GM18517 (cell line): ENCODE results near the gene GBX2.

Source experiments
- ATAC-seq: cut with Tn5 transposase; IDR thresholded peaks from one replicate; pipeline ENCODE4 v1.9.1; 2021; ENCODE audit warnings: mild to moderate bottlenecking, moderate library complexity; ENCODE audit not compliant: unreplicated experiment

Gene GBX2

DNA sequence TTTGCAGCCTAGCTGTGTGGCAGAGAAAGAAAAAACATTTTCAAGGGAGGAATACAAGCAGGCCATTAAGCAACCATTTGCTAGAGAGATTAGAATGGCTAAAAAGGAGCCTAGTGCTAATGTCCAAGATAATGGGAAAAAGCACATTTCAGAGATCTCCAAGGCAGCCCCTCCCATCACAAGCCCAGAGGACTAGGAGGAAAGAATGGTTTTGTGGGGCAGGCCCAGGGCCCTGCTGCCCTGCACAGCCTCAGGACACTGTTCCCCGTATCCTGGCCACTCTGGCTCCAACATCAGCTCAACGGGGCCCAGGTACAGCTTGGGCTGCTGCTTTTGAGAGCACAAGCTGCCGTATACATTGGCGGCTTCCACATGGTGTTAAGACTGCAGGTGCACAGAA lies 16.5 kb upstream of the GBX2 start:
- ATAC-seq = no peak

DNA sequence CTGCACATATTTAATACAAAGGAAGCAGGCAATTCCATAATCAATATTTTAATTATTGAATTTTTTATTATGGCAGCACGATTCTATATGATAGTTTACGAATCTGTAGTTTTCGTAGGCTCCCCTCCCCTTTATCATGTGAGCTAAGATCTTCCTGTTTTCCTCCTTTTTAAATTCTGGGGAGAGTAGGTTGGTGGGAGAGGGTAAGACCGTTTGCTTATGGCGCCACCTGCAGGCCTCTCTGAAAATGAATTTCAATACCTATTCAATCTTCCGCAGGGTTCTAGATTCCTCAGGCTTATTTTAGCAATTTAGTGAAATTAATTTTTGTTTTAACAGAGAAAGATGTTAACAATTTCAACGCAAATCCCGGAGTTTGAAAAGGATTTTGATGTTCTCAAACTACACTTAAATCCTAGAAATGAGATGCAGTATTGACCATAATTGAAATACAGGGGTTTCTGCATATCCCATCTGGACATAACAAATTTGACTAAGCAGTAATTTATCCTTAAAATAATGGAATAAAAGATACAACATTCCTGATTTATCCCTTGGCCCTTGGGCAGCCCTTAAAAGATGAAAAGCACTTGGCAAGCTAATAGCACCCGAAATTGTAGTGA lies 12.8 kb upstream of the GBX2 start:
- no peak for ATAC-seq

DNA sequence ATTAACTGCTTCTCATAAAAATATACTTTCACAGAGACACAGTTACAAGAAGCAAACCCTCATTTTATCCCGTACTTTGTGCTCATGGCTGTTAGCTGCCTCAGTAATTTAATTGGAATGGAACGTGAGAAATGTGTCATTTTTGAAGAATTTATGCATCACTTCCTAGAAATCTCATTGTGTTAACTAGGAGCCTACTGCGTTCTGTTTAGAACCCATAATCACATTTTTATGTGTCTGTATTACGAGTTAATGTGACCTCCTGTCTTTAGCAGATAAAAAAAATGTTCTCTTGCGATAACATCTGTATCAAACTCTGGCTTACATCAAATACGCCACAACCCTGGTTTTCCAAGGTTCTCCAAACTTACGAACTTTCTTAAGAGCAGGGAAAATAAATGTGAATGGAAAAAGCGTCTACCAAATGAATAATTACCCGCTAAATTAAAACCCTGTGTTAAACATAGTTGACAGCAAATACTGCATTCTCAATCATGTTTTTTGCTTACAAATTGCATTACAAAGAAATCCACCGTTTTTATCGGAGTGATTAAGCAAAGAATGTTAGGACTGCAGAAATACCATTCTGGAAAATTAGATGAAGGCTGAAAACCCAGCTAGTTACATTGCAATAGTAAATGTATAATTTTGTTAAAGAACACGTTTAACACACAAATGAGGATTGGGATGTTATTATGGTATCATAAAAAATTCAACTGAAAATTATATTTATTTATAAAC lies 12.1 kb upstream of the GBX2 start:
- no peak for ATAC-seq

DNA sequence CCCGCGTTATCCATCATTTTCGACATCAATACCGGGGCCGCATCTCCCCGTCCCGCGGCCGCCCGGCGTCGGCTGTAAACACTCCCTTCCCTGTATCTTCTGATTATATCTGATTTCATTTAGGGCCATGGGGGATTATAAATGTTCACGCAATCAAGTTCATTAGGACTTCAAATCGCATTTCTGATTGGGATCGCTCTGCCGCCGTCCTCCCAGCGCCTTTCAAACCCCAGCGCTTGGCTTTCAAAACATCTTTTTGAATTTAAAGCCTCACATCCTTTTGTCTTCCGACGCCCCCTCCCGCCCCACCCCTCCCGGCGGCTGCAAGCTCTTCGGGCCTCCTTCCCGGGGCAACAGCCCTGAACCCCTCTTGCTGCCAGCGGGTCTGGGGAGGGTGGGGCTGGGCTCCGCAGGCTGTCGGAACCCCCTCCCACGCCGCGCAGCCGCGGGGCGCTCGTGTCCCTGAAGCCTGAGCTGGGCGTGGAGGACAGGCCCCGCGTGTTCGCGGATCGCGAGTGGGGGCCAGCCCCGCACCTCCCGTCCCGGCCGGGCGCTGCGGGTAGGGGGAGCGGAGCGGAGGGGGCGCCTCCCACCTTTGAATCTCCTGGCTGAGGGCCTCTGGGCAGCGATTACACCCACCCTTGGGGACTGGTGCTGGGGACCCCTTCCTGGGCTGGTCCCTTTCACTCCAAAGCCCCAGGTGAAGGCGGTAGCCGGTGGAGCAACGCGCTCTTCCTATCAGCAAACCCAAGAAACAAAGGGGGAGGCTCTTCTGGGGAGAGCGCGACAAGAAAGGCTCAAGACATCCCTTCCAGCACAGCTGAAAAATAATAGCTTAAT lies 11.3 kb upstream of the GBX2 start:
- ATAC-seq = no peak

DNA sequence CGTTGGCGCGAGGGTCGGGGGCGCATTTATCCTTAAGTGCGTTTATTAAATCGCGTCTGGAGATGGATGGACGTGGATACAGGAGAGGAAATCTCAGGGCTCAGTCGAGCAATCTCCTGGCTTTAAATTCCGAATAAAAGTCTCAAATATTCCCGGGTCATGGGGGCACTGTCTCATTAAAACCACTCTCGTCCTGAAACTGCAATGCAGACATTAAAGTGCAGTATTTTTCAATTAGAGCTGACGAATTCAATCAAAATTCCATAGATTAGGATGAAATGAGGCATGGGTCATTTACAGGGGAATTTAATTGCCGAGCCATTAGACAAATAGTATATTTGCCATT lies 10.7 kb upstream of the GBX2 start:
- no peak for ATAC-seq

DNA sequence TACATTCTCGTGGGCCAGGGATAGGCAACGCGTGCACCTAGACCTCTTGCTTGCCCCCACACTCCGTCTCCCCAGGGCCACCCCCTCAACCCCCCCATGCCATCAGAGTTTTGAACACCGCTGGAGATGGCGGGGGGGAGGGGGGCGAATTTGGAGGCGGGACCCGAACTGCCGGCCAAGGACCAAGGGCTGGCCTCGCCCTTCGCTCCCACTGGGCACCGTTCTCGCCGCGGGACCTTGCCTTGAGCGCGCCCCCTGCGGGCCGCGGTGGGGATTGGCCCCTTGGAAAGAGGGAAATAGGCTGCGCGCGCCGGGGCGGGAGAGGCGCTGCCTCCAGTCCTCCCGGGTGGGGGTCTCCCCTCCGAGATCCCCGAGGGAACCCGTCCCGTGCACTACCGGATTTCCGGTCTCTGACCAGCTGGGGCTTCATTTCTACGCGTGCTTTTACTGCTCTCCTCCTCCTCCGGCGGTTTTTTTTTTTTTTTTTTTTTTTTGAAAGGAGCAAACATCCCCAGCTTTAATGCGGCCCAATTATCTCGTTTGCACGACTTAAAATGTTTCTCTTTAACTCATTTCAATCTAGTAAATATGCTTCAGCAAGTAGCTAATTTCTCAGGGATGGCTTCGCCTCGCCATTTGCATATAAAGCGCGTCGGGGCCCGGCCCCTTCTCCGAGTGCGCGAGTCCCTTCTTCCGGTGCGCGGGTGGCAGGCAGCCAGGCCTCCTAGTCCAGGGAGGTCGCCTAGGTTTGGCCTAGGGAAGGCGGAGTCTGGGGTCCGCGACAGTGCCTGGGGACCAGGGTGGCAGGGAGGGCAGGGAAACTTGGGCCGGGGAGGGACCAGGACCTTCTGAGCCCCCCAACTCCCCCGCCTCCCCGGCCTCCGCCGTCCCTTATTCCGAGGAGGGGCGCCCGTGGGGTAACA lies 10.0 kb upstream of the GBX2 start:
- no peak for ATAC-seq

DNA sequence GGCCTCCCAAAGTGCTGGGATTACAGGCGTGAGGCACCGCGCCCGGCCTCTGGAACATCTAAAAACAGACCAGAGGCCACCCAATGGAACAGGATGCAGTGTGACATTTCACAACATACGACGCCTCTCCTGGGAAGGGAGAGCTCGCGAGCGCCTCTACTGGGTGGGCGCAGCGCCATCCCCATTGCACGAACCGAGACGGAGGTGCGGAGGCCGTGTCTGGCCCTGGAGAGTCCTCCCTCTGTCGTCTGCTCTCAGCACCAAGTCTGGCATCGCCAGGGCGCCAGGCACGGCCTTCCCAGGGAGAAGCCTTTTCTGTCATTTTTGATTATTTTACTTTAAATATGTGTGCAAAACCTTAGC lies 9.4 kb upstream of the GBX2 start:
- no peak for ATAC-seq

DNA sequence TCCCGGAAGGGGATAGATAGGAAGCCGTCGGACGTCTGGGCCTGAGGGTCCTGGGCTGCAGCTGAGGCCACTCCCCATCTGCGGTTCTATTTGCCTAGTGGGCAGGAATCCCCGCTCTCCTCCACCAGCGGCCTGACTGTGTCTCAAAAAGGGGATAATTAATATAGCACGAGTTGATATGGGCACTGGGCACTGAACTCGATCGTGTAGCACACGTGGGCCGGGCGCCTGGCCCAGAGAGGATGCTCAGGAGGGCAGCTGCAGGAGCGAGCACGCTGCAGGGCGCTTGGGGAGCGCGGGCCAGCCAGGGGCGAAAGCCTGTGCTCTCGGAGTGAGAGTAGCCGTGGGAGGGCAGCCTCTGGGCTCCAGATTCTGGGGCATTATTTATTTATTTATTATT lies 8.8 kb upstream of the GBX2 start:
- no peak for ATAC-seq

DNA sequence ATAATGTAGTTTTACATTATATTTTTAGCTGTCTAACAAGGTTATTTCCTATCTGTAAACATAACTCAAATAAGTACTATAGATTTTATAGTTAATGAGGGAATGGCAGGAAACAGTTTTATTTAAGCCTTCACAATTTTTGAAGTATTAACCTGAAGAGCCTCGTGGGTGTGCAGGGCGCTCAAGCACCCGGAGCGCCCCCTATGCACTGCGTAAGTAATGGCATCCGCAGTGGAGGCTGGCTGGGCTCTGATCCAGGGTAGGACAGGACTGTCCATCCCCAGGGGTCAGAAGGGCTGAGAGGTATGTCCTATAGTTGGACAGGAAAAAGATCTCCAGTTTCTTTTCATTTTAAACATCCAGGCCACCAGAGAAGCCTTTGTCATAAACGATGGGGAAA lies 8.2 kb upstream of the GBX2 start:
- ATAC-seq = no peak

DNA sequence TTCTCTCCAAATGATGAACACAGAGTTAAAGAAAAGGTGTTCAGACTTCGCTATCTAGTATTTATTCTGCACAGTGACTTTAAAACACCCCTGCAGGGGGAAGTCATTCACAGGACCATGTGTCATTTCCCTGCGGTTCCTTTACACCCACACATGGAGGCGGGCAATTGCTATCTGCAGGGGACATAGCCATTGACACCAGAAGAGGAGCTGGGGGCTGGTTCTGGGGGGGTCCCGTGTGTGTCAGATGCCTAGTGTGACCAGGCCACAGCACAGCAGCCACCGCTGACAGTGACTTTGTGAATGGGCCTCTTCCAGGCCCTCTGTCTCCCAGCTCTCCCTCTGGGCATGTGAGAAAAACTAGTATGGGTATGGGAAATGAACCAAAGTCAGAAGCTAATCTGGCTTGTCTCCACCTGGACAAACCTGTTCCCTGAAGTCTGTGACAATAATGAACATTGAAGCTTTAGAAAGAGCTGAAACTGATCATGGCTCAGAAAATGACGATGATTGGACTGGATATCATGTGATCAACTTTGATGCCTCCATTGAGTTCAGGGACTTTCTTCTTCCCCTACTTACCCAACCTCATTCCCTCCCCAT lies 7.5 kb upstream of the GBX2 start:
- ATAC-seq = no peak

DNA sequence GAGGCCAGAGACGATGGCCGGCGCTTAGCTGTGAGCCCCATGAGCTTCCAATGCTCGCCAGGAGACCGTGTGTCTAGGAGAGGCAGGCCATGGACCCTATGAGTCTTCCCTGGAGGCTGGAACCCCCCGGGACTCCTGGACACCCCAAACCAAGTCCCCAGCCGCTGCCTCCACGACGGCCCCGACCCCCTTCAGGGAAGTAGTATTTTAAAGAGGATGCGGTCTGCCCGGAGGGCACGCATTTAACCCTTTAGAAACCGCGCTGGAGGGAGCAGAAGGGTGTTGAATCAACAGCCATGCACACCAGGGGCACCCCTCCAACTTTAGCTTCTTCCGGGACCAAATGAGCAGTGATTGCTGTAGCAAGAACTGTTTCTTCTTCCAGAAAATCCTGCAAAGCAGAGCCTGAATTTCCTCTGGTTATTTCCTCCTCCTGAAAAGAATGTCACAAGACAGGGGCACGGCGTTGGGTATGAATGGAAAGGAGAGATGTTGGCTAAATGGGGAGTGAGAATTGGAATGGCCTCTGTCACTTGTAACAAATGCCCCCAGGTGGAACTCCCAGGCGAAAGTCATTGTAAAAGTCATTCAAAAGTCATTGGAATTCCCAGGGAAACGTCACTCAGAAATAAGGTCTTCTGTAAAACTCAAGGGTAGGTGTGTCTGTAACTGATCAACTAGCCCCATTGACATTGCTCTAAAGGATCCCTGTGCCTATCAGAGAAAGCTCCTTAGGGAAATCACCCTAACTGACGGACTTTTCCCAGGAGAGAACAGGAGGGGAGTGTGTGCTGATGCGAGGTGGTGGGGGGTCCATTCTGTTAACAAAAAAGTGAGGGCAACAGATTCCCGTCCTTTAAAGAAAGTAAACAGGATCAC lies 5.8 kb upstream of the GBX2 start:
- no peak for ATAC-seq

DNA sequence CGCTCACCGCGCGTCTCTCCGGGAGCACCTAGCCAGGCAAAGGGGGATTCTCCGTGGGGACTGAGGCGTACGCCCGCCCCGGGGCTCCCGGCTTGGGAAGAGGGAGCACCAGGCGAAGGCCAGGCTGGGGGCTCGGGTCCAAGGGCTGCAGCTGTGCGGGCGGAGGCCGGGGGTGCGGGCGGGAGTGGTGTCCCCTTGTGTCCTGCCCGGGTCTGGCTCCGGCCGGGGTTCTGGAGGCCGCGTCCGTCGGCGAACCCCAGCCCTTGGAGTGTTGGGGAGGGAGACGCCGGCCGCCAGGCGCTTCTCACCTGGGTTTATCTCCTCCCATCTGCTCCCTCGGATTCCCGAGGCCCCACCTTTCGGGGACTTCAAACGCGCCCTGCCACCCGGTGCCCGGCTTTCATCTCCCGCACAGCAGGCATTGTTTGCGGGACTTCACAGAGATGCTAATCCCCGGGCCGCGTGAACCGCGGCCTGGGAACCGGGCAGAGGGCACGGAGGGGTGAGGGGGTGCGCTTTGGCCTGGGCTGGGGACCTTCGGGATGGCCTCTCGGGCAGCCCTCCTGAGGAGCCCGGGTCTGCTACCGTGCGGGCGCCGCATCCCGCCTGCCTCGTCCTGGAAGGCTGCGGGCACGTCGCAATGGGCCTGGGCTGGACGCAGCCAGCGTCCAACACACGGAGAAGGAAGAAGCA lies 5.0 kb upstream of the GBX2 start:
- ATAC-seq = no peak

DNA sequence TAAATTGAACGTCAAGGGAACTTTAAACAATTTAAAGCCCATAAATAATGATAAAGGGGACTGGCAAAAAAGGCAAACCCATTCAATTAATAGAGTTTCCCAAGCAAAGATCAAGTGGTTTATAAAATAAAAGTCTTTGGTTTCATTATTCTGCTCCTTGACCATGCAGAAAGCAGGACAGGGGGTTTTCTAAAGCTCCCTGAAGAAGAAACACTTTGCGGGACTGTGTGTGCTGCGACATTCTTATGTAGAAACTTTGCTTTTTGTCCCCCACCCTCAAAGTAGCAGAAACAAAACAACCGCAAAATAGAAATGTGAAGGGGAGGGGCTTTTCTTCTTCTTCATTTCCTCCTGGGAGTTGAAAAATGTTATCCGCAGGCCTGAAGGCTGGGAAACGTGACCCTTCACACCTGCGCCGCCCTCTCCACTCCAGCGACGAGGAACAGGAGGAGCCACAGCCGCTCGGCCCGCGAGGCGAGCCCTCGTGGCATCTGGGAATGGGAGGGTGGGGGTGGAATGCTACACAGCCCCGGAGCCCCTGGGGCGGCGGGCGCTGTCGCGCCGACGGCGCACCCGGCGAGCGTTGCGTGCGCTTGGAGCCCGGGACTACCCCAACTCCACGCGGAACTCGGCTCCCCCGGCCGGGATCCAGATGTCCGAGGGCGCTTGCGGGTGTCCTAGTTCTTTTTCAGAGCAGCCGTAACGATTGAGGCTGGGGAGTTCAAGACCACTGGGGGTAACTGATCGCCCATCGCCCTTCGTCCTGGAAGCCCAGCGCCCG lies 4.3 kb upstream of the GBX2 start:
- ATAC-seq = no peak

DNA sequence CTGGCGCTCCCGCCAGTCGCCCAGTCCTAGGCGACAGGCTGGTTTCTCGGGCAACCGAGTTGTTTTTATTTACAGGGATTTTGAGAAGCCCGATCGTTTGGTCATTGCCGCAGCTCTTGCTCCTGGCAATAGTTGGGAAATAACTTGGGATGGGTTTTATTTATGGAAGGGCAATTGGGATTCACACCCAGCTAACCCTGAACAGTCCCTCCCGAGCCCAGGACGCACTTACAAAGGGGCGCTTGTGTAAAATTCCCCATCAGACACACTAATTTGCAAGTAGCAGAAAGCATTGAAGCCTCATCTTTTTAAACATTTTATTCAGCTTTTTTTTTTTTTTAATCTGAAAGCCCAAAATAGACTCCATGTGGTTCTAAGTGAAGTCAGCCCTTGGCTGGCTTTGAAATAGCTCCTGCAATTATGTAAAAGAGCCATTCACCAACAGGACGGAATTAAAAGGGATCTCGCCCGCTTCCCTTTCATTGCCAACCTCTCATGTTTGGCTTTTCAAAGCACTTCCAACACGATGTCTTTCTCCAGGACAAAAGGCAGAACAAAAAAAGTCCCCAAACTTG lies 3.6 kb upstream of the GBX2 start:
- ATAC-seq = no peak

DNA sequence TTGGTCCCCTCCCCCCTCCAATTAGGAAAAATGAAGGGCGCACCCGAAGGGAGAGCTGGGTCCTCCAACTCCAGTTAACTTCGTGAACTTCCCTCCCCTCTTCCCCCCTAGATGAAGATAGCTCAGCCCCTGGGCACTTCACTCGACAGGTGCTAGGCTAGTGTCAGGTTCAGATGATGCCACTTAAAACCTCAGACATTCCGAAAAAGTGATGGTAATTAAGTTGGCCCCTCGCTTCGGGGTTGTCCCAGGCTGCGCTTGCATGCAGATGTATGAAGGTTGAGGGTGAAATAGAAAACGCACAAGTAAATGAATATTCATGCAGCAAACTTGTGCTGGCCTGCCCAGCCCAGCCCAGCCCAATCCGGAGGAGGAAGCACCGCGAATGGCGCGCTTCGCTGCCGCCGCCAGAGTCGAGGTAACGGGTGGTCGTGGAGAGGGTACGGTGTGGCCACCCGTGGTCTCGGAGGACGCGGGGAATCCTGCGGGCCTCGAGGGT lies 3.0 kb upstream of the GBX2 start:
- no peak for ATAC-seq

DNA sequence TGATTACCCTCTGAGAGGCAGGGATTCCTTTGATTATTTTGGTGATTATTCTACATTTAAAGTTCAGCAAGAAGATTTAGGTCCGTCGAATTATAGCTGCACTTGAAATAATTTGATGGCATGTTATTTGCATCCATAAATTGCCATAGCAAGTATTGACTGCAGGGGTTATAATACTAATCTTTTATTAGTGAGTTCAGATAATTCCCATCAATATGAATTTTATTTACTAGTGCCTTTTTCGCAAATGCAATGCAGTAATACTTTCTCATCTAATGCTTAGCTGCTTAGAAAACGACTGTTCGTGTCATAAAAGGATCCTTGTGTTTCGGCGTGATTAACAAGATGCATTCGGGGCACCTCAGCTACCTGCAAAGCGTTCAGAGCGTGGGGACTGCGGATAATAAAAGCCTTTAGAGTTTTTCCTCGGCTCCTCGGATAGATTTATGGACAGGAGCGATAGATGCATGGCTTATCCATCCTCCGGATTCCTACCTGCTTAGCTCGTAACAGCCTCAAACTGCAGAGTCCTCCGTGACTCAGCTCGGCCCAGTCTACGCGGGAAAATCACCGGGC lies 2.5 kb upstream of the GBX2 start:
- ATAC-seq = no peak

DNA sequence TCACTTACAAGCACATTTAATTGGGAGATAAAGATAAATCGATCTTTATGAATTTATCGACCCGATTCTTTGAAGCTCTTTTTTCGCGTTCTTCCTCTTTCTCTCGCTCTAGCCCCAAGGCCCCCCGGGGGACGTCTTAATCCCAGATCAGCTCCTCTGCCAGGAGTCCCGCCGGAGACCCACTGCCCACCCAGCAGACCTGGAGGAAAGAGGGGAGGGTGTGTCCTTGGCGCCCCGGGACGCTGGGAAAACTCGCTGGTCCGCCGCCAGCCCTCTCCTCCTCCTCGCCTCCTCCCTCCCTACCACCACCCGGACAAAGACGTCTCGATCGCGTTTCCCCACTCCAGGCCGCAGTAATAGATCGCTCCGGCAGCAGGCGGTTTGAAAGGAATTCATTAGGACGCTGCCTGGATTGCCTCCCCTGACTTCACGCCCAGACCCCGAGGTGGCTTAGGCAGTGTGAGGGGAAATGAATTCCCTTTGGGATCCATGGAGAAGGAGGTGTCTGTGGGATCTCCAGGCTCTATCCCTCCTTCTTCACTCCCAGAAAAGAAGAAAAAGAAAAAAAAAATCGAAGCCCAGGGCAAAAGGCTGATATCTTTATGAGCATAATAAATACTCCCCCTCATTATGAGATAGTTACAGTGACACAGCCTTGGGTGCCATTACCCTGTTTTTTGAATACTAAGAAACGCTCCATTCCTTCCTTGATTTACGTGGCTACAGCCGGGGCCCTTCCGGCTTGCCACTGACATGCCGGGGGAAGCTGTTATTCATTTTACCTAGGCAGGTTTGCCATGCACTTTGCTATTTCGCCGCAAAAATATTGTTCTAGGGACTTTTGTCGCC lies 1.8 kb upstream of the GBX2 start:
- ATAC-seq = no peak
